ENCODE results near the gene MAD2L2. TPM values are rescaled to one million over a fixed set of nuclear protein-coding genes. Genes with fewer than 3 reads are reported as not detected.

Gene MAD2L2
- total RNA-seq, 1 experiment from 2014 or later: 283 TPM

GRCh38 chr1:11707621-11708276, 26.8 kb upstream of the MAD2L2 start:
- peaks cover 4% of the 10 kb centered on the region; the same call in 1 of the 2 replicates for H3K36me3 Mint-ChIP-seq
- no peaks in the 10 kb centered on the region for H3K9me3 Mint-ChIP-seq
- TF ChIP-seq, protein P1, sequence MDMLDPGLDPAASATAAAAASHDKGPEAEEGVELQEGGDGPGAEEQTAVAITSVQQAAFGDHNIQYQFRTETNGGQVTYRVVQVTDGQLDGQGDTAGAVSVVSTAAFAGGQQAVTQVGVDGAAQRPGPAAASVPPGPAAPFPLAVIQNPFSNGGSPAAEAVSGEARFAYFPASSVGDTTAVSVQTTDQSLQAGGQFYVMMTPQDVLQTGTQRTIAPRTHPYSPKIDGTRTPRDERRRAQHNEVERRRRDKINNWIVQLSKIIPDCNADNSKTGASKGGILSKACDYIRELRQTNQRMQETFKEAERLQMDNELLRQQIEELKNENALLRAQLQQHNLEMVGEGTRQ (CRISPR knock-in tag; IDR thresholded peaks at IDR 0.05): peak; percentile 58
- no peak for TF ChIP-seq MAX (CRISPR knock-in tag; IDR thresholded peaks at IDR 0.05)
- TF ChIP-seq, protein P2, sequence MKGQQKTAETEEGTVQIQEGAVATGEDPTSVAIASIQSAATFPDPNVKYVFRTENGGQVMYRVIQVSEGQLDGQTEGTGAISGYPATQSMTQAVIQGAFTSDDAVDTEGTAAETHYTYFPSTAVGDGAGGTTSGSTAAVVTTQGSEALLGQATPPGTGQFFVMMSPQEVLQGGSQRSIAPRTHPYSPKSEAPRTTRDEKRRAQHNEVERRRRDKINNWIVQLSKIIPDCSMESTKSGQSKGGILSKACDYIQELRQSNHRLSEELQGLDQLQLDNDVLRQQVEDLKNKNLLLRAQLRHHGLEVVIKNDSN (CRISPR knock-in tag; IDR thresholded peaks at IDR 0.05): peak; percentile 52; the same call in 1 of the 2 replicates
- TF ChIP-seq FOXK1 (CRISPR knock-in tag; IDR thresholded peaks at IDR 0.05): 0 out of 2 replicates have a peak, but pooled peaks have one; percentile 13
- no peak for TF ChIP-seq MXD4 (CRISPR knock-in tag; IDR thresholded peaks at IDR 0.05; ENCODE audit: borderline replicate concordance)
- DNase-seq (ENCODE audit: low spot score) (no peak), ATAC-seq (peak; percentile 19)
- ChIA-PET CTCF (interaction anchor here (0.6 to 6.5 kb wide), 31 partner anchors 9 to 422 kb away, joined by 3 to 55 read pairs (median 5); partner anchors contain the start of genes AGTRAP, FBXO2, FBXO44 and FBXO6), POLR2A (interaction anchor here (1.0 to 1.9 kb wide), 5 partner anchors 10 to 44 kb away, joined by 3 to 6 read pairs (median 4); partner anchors contain the start of genes DRAXIN and FBXO6)
- H3K27me3 Mint-ChIP-seq (ENCODE audit: low read depth): no peaks in the 10 kb centered on the region
- peaks cover 48% of the 10 kb centered on the region for H3K4me1 Mint-ChIP-seq
- H3K4me3 Mint-ChIP-seq: no peak overlapping the region
- H3K27ac Mint-ChIP-seq: peak overlapping the region; percentile 25; the same call in 1 of the 2 replicates

- H3K36me3 Mint-ChIP-seq: peaks cover 4% of the 10 kb centered on the region; the same call in 1 of the 2 replicates
- POLR2A ChIA-PET: interaction anchor here (1.3 kb wide), 1 partner anchor 13 kb away, joined by 5 read pairs; no protein-coding TSS in a partner anchor
- H3K4me3 Mint-ChIP-seq: no peak overlapping the region
- peaks cover 51% of the 10 kb centered on the region for H3K4me1 Mint-ChIP-seq
- CTCF ChIA-PET: interaction anchor here (1.4 to 6.5 kb wide), 8 partner anchors 8 to 97 kb away, joined by 3 to 55 read pairs (median 14); partner anchors contain the start of genes FBXO2, FBXO44, FBXO6 and MAD2L2
- TF ChIP-seq SP1 (CRISPR knock-in tag; conservative IDR thresholded peaks at IDR 0.05) (no peak), ZNF138 (CRISPR knock-in tag; conservative IDR thresholded peaks at IDR 0.05) (no peak), ZMAT4 (CRISPR knock-in tag; IDR thresholded peaks at IDR 0.05) (no peak), TEAD4 (CRISPR knock-in tag; IDR thresholded peaks at IDR 0.05) (no peak)
- no peak for ATAC-seq
- H3K27me3 Mint-ChIP-seq (ENCODE audit: low read depth): no peaks in the 10 kb centered on the region
- no peak overlapping the region for H3K27ac Mint-ChIP-seq
- no peaks in the 10 kb centered on the region for H3K9me3 Mint-ChIP-seq
- no peak for DNase-seq (ENCODE audit: low spot score)
Observed at GRCh38 chr1:11706292-11706691, 25.3 kb upstream of the MAD2L2 start.

DNA sequence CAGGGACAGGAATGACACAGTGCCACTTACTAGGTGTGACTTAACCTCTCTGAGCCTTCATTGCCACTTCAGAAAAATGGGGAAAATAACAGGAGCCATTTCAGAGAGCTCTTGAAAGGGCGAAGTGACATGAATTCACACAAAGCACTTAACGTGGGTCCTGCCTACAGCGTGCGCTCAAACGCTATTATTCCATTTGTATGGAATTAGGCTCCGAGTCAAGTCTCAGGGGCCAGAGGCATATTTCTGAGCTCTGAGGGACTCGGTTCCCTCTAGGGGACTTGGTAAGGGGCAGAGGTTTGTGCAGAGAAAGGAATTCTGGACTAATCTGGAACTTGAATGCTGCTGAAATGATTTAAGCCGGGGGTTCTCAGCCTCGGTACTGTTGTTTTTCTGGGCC, 24.6 kb upstream of the MAD2L2 start:
- Mint-ChIP-seq H3K27ac (peak overlapping the region; percentile 55), H3K9me3 (no peaks in the 10 kb centered on the region), H3K27me3 (ENCODE audit: low read depth) (no peaks in the 10 kb centered on the region), H3K4me3 (no peak overlapping the region), H3K4me1 (peaks cover 57% of the 10 kb centered on the region), H3K36me3 (peaks cover 4% of the 10 kb centered on the region; the same call in 1 of the 2 replicates)
- ChIA-PET POLR2A (interaction anchor here (0.7 to 2.2 kb wide), 3 partner anchors 14 to 41 kb away, joined by 3 to 5 read pairs (median 5); partner anchors contain the start of gene FBXO6), CTCF (interaction anchor here (0.6 to 6.5 kb wide), 12 partner anchors 7 to 98 kb away, joined by 3 to 50 read pairs (median 4); partner anchors contain the start of genes DRAXIN, FBXO6 and MAD2L2)
- no peak for DNase-seq (ENCODE audit: low spot score)
- TF ChIP-seq TCF7 (CRISPR knock-in tag; IDR thresholded peaks at IDR 0.05; ENCODE audit: low read depth): no peak
- TF ChIP-seq, protein P3, sequence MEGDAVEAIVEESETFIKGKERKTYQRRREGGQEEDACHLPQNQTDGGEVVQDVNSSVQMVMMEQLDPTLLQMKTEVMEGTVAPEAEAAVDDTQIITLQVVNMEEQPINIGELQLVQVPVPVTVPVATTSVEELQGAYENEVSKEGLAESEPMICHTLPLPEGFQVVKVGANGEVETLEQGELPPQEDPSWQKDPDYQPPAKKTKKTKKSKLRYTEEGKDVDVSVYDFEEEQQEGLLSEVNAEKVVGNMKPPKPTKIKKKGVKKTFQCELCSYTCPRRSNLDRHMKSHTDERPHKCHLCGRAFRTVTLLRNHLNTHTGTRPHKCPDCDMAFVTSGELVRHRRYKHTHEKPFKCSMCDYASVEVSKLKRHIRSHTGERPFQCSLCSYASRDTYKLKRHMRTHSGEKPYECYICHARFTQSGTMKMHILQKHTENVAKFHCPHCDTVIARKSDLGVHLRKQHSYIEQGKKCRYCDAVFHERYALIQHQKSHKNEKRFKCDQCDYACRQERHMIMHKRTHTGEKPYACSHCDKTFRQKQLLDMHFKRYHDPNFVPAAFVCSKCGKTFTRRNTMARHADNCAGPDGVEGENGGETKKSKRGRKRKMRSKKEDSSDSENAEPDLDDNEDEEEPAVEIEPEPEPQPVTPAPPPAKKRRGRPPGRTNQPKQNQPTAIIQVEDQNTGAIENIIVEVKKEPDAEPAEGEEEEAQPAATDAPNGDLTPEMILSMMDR (IDR thresholded peaks at IDR 0.05): no peak
- no peak for TF ChIP-seq FOXJ3 (CRISPR knock-in tag; IDR thresholded peaks at IDR 0.05; ENCODE audit: borderline replicate concordance)
- no peak for TF ChIP-seq ZSCAN18 (CRISPR knock-in tag; IDR thresholded peaks at IDR 0.05)
- no peak for TF ChIP-seq ZNF121 (CRISPR knock-in tag; IDR thresholded peaks at IDR 0.05)
- TF ChIP-seq MXD4 (CRISPR knock-in tag; IDR thresholded peaks at IDR 0.05; ENCODE audit: borderline replicate concordance): no peak
- TF ChIP-seq ZBTB21 (CRISPR knock-in tag; IDR thresholded peaks at IDR 0.05; ENCODE audit: borderline replicate concordance): no peak
- no peak for TF ChIP-seq IRF2 (CRISPR knock-in tag; IDR thresholded peaks at IDR 0.05; ENCODE audit: borderline replicate concordance, low read depth)
- no peak for TF ChIP-seq SMAD4 (CRISPR knock-in tag; IDR thresholded peaks at IDR 0.05)
- no peak for TF ChIP-seq E2F5 (CRISPR knock-in tag; IDR thresholded peaks at IDR 0.05)
- TF ChIP-seq GTF2I (CRISPR knock-in tag; conservative IDR thresholded peaks at IDR 0.05): no peak
- TF ChIP-seq FOXK1 (CRISPR knock-in tag; IDR thresholded peaks at IDR 0.05): no peak
- no peak for TF ChIP-seq ZNF396 (CRISPR knock-in tag; IDR thresholded peaks at IDR 0.05; ENCODE audit: borderline replicate concordance)
- no peak for TF ChIP-seq NFYB (CRISPR knock-in tag; conservative IDR thresholded peaks at IDR 0.05; ENCODE audit: low read depth)
- no peak for ATAC-seq
